ENCODE data around the gene RAP2B.

Gene RAP2B

GRCh38 chr3:153195349-153195879 lies 33.4 kb downstream of the RAP2B start:
- no peak for FAIRE-seq

- FAIRE-seq: no peak
Measured at GRCh38 chr3:153209596-153209995, 47.6 kb downstream of the RAP2B start.

GRCh38 chr3:153210146-153210545 lies 48.1 kb downstream of the RAP2B start:
- FAIRE-seq: no peak

GRCh38 chr3:153210660-153211059 lies 48.6 kb downstream of the RAP2B start:
- no peak for FAIRE-seq

GRCh38 chr3:153215497-153215896 lies 53.5 kb downstream of the RAP2B start:
- FAIRE-seq: no peak

GRCh38 chr3:153215966-153216365 lies 53.9 kb downstream of the RAP2B start:
- FAIRE-seq: no peak

- no peak for FAIRE-seq
Measured at GRCh38 chr3:153216928-153217327, 54.9 kb downstream of the RAP2B start.

GRCh38 chr3:153219146-153219545 lies 57.1 kb downstream of the RAP2B start:
- FAIRE-seq: no peak

Measured in G401.6 (cell line).